ENCODE measurements around the gene XPNPEP3.

Gene XPNPEP3

GRCh38 chr22:40957601-40958000 lies 100.7 kb downstream of the XPNPEP3 start:
- no peak overlapping the region for H3K4me3 ChIP-seq (ENCODE audit: low read depth, low read length)
- TF ChIP-seq, protein P1, sequence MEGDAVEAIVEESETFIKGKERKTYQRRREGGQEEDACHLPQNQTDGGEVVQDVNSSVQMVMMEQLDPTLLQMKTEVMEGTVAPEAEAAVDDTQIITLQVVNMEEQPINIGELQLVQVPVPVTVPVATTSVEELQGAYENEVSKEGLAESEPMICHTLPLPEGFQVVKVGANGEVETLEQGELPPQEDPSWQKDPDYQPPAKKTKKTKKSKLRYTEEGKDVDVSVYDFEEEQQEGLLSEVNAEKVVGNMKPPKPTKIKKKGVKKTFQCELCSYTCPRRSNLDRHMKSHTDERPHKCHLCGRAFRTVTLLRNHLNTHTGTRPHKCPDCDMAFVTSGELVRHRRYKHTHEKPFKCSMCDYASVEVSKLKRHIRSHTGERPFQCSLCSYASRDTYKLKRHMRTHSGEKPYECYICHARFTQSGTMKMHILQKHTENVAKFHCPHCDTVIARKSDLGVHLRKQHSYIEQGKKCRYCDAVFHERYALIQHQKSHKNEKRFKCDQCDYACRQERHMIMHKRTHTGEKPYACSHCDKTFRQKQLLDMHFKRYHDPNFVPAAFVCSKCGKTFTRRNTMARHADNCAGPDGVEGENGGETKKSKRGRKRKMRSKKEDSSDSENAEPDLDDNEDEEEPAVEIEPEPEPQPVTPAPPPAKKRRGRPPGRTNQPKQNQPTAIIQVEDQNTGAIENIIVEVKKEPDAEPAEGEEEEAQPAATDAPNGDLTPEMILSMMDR (IDR thresholded peaks at IDR 0.05; ENCODE audit: borderline replicate concordance, insufficient read depth, low read depth, low read length): no peak

GRCh38 chr22:40958299-40958698 lies 101.4 kb downstream of the XPNPEP3 start:
- no peak overlapping the region for H3K4me3 ChIP-seq (ENCODE audit: low read depth, low read length)
- TF ChIP-seq, protein P1 (IDR thresholded peaks at IDR 0.05; ENCODE audit: borderline replicate concordance, insufficient read depth, low read depth, low read length): no peak

DNA sequence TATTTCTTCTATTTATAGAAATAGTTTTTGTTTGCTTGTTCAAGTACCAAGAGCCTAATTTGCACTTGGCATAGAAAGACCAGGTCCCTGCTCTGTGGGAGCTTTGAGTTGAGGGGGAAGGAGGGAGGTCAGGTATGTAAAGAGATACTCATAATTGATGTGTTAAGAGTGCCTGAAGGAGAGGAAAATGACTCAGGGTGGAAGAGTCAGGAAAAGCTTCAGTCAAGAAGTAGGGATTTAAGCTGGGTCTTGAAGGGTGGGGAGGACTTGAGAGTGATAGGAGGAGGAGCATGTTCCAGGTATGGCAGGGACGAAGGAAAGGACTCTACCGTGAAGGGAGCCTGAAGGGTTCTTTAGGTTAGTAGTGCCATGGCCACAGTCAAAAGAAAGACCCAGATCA lies 103.2 kb downstream of the XPNPEP3 start:
- no peak overlapping the region for H3K4me3 ChIP-seq (ENCODE audit: low read depth, low read length)
- TF ChIP-seq, protein P1 (IDR thresholded peaks at IDR 0.05; ENCODE audit: borderline replicate concordance, insufficient read depth, low read depth, low read length): no peak

GRCh38 chr22:40965936-40966725 lies 109.2 kb downstream of the XPNPEP3 start:
- TF ChIP-seq, protein P1 (IDR thresholded peaks at IDR 0.05; ENCODE audit: borderline replicate concordance, insufficient read depth, low read depth, low read length): no peak
- H3K4me3 ChIP-seq (ENCODE audit: low read depth, low read length): no peak overlapping the region

DNA sequence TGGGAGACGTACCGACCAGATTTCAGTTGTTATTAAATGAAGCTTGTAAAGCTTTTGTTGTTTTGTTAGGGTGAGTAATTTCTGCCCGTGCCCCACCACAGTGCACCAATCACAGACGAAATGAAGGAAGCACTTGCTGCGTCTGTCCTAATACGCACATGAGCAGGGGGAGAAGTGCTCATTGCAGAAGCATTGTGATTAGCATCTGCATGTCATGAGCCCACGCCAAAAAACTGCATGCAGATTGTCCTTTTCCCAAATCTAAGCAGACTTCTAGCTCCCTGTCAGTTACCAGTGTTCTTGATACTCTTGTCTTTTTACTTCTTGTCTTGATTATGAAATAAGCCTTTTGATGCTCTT lies 109.8 kb downstream of the XPNPEP3 start:
- no peak overlapping the region for H3K4me3 ChIP-seq (ENCODE audit: low read depth, low read length)
- TF ChIP-seq, protein P1 (IDR thresholded peaks at IDR 0.05; ENCODE audit: borderline replicate concordance, insufficient read depth, low read depth, low read length): no peak

- TF ChIP-seq, protein P1 (IDR thresholded peaks at IDR 0.05; ENCODE audit: borderline replicate concordance, insufficient read depth, low read depth, low read length): no peak
Observed at GRCh38 chr22:40967111-40967760, 110.3 kb downstream of the XPNPEP3 start.

GRCh38 chr22:40972587-40972986 lies 115.6 kb downstream of the XPNPEP3 start:
- TF ChIP-seq, protein P1 (IDR thresholded peaks at IDR 0.05; ENCODE audit: borderline replicate concordance, insufficient read depth, low read depth, low read length): no peak
- no peak overlapping the region for H3K4me3 ChIP-seq (ENCODE audit: low read depth, low read length)

More at GRCh38 chr22:40967111-40967760, 110.3 kb downstream of the XPNPEP3 start:
- H3K4me3 ChIP-seq (ENCODE audit: low read depth, low read length): no peak overlapping the region
